Stimulated activated CD8-positive, alpha-beta memory T cell treated with anti-CD3 and anti-CD28 coated beads, Interleukin-7, amount 100 ng/mL, for 48 hours (primary cell): ENCODE data around the gene LMF1.
"Not testable (repeated sequence)": the region's sequence is repeated elsewhere in the genome, so short reads cannot be mapped to it uniquely, and the experiment has no call there.

ENCODE experiments used
- DNase-seq, 2 donors: peaks; one replicate each; pipeline ENCODE4 v3.0.0-alpha.2; 2020; ENCODE audit warnings: low read depth in 1 of 2; ENCODE audit errors: extremely low read depth in 1 of 2

Gene LMF1

DNA sequence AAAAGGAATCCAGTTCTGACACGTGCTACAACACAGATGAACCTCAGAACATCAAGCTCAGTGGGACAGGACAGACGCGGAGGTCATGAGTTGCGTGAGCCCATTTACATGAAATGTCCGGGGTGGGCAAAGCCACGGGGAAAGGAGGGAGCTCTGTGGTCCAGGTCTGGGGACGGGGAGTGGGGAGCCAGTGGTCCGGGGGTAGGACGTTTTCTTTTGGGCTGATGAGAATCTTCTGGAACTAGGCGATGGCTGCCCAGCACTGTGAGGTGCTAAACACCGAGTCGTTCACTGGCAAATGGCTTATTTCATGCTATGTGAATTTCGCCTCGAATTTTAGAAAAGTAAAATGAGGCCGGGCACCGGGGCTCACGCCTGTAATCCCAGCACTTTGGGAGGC is 2.6 kb upstream of the LMF1 start:
- no peak for DNase-seq

GRCh38 chr16:972316-973002 is 1.7 kb upstream of the LMF1 start:
- DNase-seq: no peak

- DNase-seq: no peak
Observed at GRCh38 chr16:971981-972315, 1.2 kb upstream of the LMF1 start.

GRCh38 chr16:971582-971905 is 760 bp upstream of the LMF1 start:
- no peak for DNase-seq

- no peak for DNase-seq
Observed at GRCh38 chr16:970386-970765, 408 bp downstream of the LMF1 start.

DNA sequence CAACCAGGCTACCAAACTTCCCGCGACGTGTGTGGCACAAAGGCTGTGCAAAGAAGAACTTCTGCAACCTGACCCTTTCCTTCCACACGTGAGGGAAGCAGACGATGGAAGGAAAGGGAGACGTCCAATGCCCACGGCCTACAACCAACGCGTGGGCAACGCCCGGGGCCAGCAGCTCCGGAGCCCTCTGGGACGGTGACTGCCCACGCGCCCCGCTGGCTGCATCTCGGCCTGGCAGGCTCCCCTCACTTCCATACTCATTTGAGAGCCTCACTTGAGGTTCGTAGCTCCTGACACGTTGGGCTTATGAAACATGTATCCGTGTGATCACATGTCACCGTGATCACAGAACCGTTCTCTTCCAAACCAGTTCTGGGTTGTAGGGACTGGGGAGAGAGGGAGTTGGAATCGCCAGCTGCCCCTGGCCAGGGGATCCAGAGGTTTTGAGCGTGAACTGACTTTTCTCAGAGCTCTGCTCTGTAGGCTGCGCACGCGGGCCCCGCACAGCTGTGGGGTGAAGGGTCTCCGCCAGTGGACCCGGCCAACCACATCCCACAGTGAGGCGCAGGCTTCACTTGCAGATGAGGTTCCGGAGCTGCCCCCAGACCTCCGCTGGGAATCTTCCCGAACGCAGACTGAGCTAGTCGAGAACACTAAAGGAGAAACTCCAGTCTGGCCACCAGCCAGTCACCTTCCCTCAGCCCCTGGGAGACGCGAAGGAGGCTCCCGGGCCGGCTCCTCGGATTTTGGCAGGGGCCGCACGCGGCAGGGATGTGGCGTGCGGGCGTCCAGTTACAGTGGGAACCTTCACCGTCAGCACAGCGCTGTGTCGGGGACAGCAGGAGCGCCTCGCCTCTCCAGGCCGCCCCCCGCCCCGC is 1.0 kb downstream of the LMF1 start:
- DNase-seq: no peak

DNA sequence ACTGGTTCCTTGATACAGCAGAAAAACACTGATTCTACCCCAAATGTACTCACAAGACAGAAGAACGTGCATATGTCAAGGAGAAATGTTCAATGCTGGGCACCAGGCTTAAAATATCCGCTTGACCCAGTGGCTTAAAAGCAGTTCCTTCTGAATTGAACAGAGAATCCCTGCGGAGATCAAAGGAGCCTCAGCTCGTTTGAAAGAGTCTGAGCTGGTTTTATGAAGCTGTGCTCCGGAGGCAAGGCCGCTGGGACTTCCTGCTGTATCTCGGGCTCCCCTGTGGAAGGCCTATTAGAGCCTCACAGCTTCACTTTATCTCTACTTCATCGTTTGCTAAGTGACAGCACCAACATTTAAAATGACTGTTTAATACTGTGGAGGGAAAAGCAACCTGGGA is 2.2 kb downstream of the LMF1 start:
- no peak for DNase-seq

- DNase-seq: no peak
Observed at GRCh38 chr16:967546-968295, 3.1 kb downstream of the LMF1 start.

DNA sequence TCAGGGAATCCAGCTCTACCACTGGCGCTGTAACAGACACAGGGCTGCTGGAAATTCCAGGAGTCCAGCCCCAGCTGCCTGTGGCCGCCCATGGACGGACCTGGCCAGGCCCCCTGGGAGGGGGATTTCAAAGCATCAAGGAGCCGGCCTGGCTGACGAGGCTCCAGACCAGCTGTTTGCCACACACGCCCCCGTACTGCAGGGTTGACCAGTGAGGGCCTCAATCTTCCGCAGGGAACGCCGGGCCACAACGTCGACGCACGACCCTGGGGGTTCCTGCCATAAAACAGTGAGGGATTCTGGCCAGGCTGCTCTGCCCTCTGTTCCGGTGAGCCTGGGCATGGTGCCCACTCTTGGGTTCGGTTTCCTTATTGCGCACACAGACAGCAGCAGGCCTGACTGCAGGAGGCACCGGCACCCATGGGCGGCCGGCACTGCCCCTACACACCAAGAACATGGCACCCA is 3.7 kb downstream of the LMF1 start:
- no peak for DNase-seq

DNA sequence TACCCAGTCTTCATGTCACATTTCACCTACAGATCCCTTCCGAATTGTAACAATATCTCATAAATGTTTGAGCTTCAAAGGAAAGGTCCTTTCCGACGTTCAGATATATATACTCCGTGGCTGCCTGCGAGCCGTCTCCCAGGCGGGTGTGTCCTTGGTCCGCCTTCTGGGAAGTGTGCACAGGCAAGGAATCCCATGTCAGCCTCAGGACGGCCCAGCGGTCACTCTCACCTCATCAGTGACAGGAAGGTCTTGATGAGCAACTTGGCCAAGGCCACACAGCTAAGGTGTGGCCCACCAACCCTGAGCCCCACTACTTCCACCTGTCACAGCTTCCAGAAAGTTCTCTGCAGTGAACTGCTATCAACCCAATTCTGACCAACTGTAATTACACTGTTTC is 4.3 kb downstream of the LMF1 start:
- DNase-seq: no peak

GRCh38 chr16:966035-966434 is 4.7 kb downstream of the LMF1 start:
- DNase-seq: no peak

GRCh38 chr16:965487-965886 is 5.3 kb downstream of the LMF1 start:
- no peak for DNase-seq

- no peak for DNase-seq
Observed at GRCh38 chr16:965036-965395, 5.8 kb downstream of the LMF1 start.

DNA sequence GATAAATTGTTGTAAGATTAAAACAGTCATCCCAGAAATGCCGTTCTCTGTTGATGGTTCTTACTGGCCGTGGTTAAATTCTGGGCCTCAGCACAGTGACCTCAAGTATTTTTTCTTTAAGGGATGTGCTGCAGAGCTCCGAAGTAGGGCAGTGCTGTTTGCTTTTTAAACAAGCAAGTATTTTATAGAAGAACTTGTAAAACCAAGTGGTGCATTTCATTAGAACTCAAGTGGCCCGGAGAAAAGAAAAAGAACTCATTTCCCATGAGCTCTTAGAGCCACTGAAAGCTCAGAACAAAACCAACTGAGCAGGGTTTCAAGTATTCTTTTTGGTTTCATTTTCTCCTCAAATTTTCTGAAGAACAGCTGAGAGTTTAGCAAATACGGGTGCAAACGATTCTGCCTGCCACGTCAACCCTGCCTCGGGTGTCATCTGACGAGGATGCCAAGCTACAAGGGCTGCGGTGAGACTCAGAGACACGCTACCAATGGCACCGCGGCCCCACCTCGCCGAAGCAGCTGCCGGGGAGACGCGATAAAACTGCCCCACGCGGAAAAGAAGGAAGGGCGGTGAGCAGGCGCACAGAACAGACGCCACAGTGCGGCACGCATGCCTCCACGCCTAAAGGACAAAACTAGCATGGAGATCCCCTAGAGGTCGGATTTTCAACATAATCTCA is 6.3 kb downstream of the LMF1 start:
- DNase-seq: no peak

- DNase-seq: no peak
Observed at GRCh38 chr16:963913-964312, 6.9 kb downstream of the LMF1 start.

GRCh38 chr16:962901-963814 is 7.6 kb downstream of the LMF1 start:
- no peak for DNase-seq

GRCh38 chr16:962366-962765 is 8.4 kb downstream of the LMF1 start:
- no peak for DNase-seq

DNA sequence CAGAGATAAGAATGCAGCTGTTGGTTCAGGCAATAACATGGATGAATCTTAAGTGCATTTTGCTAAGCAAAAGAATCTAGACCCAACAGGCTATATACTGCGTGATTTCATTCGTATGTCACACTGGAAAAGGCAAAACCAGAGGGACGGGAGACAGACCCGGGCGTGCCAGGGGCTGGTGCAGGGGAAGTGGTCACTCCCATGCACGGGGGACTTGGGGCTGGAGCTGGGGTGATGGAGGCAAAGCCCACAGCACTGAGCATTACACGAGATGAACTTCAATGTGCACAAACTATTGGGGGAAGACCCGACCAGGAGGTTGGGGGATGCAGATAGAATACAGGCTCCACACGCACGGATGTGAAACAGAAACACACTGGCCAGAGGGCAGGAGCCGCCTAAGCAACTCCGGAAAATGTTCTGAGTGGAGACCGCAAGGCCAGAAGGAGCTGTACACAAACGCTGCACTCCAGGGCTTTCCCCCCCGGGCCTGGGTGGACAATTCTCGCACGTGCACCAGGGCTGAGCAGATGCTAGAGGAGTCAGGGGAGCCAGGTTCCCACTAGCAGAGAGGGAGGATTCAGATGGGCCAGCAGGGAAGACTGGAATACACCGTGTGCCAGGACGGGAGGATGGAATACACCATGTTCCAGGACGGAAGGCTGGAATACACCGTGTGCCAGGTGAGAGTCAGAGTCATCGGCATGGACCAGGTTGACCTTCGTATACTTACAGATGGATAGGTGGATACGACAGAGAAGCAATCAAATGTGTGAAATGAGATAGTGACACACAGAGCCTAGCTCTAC is 11.3 kb downstream of the LMF1 start:
- DNase-seq: no peak

GRCh38 chr16:955766-956165 is 15.0 kb downstream of the LMF1 start:
- DNase-seq: not testable (repeated sequence)

GRCh38 chr16:953818-954217 is 17.0 kb downstream of the LMF1 start:
- DNase-seq: not testable (repeated sequence)
